GM21619 (cell line): ENCODE results near the gene LIPC.

Experiments used
- ATAC-seq: cut with Tn5 transposase; IDR thresholded peaks from one replicate; pipeline ENCODE4 v1.9.1; 2021; ENCODE audit not compliant: unreplicated experiment

The LIPC gene

DNA sequence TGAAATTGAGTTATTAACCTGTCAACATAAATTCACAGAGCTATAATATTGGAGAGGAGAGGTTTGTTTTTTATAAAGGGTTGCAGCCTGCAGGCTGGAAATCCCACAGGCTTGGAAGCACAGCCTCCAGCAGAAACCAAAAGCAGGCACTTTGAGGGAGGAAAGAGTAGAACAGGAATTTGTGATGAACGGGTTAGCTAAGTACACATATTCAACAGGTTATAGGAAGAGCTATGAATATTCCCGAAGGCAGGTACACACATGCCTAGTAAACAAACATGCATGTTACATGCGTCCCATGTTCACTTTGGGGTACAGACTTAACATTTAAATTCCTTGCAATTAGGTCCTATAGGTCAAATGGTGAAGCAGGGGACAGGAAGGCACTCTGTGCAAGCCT is 25.9 kb upstream of the LIPC start:
- no peak for ATAC-seq

DNA sequence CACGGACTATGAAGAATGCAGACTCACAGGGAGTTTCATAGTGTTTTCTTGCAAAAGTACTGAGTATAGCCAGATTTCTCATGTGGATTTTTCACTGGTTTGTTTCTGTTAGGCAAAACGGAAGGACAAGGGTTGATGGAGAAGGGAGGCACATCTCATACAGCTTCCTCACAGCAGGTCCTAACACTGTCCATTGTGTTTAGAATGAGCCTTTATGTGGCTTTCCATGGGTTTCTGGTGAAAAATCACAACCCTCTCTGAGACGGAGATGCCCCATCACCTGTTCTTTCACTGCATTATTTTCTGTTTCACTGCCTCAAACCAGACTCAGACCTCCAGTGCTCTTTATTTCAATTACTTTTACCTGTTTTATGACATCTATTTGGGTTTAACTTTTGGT is 25.0 kb upstream of the LIPC start:
- ATAC-seq: no peak

DNA sequence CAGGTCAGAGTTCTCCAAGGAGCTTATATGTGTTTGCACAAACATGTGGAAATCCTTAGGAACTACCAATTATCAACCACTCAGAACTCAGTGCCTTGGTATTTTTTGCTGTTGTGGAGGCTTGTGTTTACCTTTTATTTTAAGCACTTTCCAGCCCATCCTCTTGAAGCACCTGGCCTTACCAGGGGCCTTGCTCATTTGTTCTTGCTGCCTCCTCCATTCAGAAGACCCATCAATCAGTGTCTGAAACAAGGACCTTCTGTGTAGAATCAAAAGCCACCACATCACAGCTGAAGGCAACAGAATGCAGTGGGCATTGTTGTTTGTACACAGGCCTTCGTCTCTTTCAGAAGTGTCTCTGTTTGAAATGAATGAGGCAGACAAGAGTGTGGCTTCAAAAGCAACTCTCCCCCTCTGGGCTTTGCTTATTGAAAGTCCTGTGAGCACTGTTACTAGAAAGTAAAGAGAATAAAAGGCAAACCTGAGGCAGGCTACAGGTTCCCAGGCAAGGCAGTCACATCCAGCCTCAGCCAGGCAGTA is 24.5 kb upstream of the LIPC start:
- ATAC-seq: no peak

DNA sequence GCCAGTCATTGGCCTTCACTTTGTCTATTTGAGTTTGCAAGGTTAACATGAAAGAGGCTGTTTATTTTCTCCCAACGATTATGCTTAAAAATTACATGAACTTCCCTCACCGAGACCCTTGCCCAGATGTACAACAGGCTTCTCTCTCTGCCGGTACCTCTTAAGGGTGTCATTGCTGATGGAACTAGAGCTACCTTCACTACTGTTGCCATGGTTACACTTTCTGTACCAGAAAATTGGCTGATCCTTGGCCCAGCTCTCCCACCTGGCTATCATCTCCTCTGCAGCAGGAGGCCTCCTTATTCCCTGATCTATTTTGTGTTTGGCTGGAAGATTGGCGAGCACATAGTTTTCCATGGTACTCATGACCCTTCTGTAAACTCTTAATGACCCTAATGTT is 24.0 kb upstream of the LIPC start:
- ATAC-seq: no peak

- no peak for ATAC-seq
These were observed 21.9 kb upstream of the LIPC start for GRCh38 chr15:58409861-58410260.

GRCh38 chr15:58410353-58410752 is 21.4 kb upstream of the LIPC start:
- ATAC-seq: no peak

- no peak for ATAC-seq
These were observed 18.5 kb upstream of the LIPC start for GRCh38 chr15:58413253-58413652.

- ATAC-seq: no peak
These were observed 16.2 kb upstream of the LIPC start for GRCh38 chr15:58415636-58416035.

- no peak for ATAC-seq
These were observed 14.8 kb upstream of the LIPC start for GRCh38 chr15:58416963-58417362.

GRCh38 chr15:58418135-58418534 is 13.7 kb upstream of the LIPC start:
- ATAC-seq: no peak

GRCh38 chr15:58419803-58420524 is 11.8 kb upstream of the LIPC start:
- peak; percentile 8 for ATAC-seq

DNA sequence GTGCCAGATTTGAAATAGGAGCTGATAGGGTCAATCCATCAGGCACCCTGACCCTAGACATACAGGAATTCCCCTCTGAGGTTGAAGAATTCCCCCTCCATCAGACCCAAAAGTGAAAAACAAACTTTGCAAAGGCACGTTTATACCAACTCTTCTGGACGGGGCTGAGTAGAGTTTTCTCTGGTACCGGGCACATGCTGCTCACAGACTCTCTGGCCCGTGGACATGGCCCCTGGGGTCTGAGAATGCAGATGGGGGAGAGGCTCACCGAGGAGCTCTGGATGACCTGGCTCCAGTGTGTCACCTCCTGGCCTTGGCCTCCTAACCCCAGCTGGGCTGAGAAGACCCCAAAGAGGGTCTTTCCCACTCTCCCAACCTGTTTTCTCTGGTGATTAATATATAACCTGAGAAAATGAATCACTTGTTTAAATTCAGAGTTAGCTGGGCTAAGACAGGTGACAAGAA is 11.2 kb upstream of the LIPC start:
- ATAC-seq: peak; percentile 65

DNA sequence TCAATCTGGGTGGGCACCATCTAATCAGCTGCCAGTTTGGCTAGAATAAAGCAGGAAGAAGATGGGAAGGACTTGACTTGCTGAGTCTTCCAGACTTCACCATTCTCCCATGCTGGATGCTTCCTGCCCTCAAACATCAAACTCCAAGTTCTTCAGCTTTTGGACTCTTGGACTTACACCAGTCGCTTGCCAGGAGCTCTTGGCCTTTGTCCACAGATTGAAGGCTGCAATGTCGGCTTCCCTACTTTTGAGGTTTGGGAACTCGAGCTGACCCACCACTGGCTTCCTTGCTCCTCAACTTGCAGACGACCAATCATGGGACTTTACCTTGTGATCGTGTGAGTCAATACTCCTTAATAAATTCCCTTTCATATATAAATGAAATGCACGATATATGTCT is 8.6 kb upstream of the LIPC start:
- ATAC-seq: no peak

DNA sequence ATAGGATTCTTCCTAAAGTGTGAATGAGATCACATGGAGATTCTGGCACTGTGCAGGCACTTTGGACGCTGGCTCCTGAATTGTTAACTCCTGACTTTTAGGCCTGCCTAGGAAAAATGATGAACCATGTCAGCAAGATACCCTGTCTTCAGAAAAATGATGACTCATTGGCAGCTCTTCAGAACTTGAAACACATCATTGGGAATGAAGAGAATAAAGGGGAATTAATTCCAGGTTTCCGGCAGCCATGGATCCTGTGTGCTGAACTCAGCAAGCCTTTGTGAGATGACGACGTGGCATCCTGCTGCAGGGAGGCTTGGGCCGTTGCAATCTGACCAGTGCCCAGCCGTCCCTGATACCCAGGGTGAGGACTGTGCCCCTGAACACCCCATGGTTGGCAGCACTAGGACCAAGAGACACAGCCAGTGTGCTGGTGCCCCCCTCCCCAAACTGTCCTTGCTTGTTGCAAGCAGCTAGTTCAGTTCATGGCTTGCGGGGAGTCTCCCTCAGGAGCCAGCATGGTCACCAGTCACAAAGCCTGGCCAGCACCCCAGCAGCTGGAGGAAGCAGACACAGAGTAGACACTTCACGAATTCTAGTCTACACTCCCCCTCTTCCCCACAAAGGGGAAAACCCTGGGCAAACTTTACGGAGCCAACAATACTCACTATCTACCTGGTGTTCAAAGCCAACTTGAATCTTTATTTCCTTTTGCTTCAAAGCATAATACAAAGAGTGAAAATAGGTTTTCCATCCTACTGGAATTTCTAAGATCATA is 7.8 kb upstream of the LIPC start:
- no peak for ATAC-seq

- ATAC-seq: no peak
These were observed 7.1 kb upstream of the LIPC start for GRCh38 chr15:58424722-58425121.

- ATAC-seq: no peak
These were observed 6.6 kb upstream of the LIPC start for GRCh38 chr15:58425185-58425584.

- no peak for ATAC-seq
These were observed 6.0 kb upstream of the LIPC start for GRCh38 chr15:58425834-58426233.

DNA sequence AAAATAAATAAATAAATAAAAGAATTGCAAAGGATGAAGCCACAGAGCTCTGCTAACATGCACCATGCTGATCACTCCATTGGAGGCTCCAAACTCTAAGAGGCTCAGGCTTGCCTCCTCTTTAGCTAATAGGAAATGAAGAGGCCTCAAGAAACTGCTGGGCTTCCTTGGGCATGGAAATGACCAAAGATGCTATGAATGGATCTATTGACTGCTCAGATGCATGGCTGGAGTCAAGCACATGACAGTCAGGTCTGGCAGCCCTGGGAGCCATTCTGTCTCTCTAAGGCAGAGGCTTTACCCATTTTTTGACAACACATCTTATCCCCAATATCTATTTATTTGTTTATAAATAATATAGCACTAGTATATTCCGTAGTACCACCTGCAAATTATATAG is 5.3 kb upstream of the LIPC start:
- no peak for ATAC-seq

GRCh38 chr15:58427987-58428386 is 3.8 kb upstream of the LIPC start:
- ATAC-seq: no peak

- no peak for ATAC-seq
These were observed 1.5 kb upstream of the LIPC start for GRCh38 chr15:58430224-58430787.

- ATAC-seq: no peak
These were observed 610 bp downstream of the LIPC start for GRCh38 chr15:58432401-58432800.
